GM19372 (cell line): ENCODE measurements around the gene UST.
"Not testable (repeated sequence)": the region's sequence is repeated elsewhere in the genome, so short reads cannot be mapped to it uniquely, and the experiment has no call there.

Experiments
- ATAC-seq: cut with Tn5 transposase; IDR thresholded peaks from one replicate; pipeline ENCODE4 v1.9.1; 2021; ENCODE audit warnings: mild to moderate bottlenecking, low read depth, moderate library complexity; ENCODE audit not compliant: unreplicated experiment

UST gene

GRCh38 chr6:148830614-148831013 lies 83.8 kb downstream of the UST start:
- no peak for ATAC-seq

GRCh38 chr6:148831064-148831463 lies 84.2 kb downstream of the UST start:
- ATAC-seq, result no peak

- no peak for ATAC-seq
Measured at GRCh38 chr6:148831531-148831930, 84.7 kb downstream of the UST start.

GRCh38 chr6:148835920-148836441 lies 89.2 kb downstream of the UST start:
- no peak for ATAC-seq

- ATAC-seq, result no peak
Measured at GRCh38 chr6:148836751-148837150, 89.9 kb downstream of the UST start.

GRCh38 chr6:148837941-148838340 lies 91.1 kb downstream of the UST start:
- ATAC-seq, result no peak

- ATAC-seq, result no peak
Measured at GRCh38 chr6:148839044-148839443, 92.2 kb downstream of the UST start.

- ATAC-seq, result no peak
Measured at GRCh38 chr6:148840256-148840655, 93.4 kb downstream of the UST start.

- no peak for ATAC-seq
Measured at GRCh38 chr6:148842296-148843019, 95.6 kb downstream of the UST start.

- no peak for ATAC-seq
Measured at GRCh38 chr6:148845464-148845863, 98.6 kb downstream of the UST start.

- no peak for ATAC-seq
Measured at GRCh38 chr6:148846778-148847761, 100.2 kb downstream of the UST start.

- no peak for ATAC-seq
Measured at GRCh38 chr6:148848915-148849314, 102.1 kb downstream of the UST start.

GRCh38 chr6:148849449-148849848 lies 102.6 kb downstream of the UST start:
- not testable (repeated sequence) for ATAC-seq

- ATAC-seq, result no peak
Measured at GRCh38 chr6:148850964-148851363, 104.1 kb downstream of the UST start.

GRCh38 chr6:148851683-148852556 lies 105.1 kb downstream of the UST start:
- ATAC-seq, result no peak

- no peak for ATAC-seq
Measured at GRCh38 chr6:148852688-148853087, 105.9 kb downstream of the UST start.

GRCh38 chr6:148853113-148853512 lies 106.3 kb downstream of the UST start:
- not testable (repeated sequence) for ATAC-seq

GRCh38 chr6:148854096-148854495 lies 107.3 kb downstream of the UST start:
- no peak for ATAC-seq

- ATAC-seq, result no peak
Measured at GRCh38 chr6:148854992-148855391, 108.2 kb downstream of the UST start.

- ATAC-seq, result no peak
Measured at GRCh38 chr6:148855744-148856143, 108.9 kb downstream of the UST start.
